ENCODE results near the gene HOXA5. TPM values are rescaled to one million over a fixed set of nuclear protein-coding genes. Genes with fewer than 3 reads are reported as not detected.

The HOXA5 gene
- total RNA-seq, 1 donor from 2014 or later = not detected

- no peak for DNase-seq
These were observed 37.1 kb downstream of the HOXA5 start for GRCh38 chr7:27106181-27106900.

DNA sequence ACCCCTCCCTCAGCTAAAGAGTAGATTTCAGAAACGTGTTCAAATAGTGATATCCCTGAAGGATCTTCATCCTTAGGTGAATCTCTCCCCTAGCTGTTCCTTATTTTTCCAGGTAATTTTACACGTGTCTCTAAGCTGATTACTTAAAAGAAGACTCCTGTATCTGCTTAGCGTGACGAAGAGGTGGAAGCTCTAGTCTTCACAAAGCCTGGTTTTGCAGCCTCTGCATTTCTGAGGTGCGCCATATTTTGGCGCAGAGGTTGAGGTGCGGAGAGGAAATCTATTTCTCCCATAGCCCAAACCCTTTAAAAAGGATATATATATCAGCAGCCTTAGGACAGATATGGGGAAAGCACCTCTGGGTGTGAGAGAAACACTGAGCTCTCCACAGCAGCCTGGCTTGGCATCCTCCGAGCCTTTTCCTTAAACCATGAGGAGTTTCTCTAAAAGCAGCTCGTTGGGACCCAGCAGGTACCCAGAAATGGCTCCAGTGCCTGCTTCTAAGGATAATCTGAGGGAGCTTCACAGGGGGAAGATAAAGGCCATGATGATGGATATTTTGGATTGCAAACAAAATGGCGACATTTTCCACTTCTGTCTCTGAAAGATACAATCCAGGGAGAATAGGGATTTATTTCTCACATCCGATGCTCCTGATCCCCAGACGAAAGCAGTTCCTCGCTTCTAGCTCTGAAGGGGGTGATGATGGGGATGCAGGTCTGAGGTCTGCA lies 38.0 kb downstream of the HOXA5 start:
- DNase-seq = no peak

DNA sequence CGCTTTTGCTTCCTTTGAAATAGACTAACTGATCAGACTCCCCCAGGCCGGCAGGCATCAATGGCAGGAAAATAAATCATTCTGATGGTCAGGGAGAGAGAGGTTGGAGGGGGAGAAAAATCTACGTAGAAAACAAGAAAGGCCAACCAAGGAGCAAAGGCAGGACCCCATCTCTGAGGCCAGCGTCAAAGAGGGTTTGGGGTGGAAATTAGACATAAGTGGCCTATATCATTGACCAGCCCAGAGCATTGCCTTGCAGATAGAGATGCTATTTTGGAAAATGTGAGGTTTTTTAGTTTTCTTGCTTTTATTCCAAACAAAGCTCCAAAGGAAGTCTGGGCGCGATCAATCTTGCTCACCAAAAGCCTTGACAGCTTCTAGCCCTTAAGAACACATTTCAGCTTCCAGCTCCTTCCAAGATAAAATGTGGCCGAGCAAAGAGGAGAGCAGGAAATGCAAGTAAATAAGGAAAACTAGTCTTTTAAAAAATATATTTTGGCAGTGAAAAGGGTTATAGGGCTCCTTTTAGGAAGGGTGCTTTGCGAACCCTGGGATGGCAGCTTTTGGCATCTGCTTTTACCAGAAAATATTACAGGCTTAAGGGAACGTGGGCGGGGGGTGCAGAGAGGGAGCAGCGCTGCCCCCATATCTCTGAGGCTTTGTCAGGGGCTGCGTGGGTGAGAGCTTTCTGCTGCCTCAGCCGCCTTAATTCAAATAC lies 39.0 kb downstream of the HOXA5 start:
- DNase-seq = no peak

DNA sequence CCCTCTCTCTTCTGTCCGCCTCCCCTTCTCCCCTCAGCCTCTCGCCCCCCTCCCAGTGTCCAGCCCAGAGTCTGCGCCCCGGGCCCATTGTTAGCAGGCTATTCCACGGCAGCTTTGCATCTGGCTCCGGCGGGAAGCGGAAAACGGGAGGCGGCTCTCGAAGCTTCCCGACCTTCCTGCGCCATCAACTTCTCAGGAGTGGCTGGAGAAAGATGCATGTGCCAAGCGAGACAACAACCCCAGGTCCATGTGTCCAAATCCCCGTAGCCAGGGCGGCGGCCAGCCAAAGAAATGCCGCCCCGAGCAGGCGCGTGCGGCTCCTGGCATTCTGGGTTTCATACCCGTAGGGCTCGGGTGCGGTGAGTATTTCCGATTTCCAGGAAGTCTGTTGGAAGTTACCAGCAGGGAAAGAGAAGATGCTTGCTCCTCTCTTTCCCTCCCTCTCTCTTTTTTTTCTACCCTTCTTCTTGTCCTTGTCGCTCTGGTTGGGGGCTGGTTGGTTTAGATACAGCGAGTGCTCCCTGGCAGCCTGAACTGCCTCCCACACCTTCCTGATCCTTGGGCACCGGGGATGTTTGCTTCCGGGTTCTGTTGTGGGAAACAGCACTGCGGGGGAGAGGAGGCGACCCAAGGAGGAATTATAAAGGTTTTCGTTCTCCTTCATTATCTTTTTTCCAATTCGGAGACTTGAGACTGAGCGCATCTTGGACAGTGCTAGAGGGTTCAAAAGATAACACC lies 39.8 kb downstream of the HOXA5 start:
- DNase-seq = no peak

- no peak for DNase-seq
These were observed 40.7 kb downstream of the HOXA5 start, which contains the start of gene HOXA2 for GRCh38 chr7:27102581-27103442. Gene HOXA2, minus strand, starts transcription at chr7:27102683. Its CDS starts 183 bp downstream, at chr7:27102500.

DNA sequence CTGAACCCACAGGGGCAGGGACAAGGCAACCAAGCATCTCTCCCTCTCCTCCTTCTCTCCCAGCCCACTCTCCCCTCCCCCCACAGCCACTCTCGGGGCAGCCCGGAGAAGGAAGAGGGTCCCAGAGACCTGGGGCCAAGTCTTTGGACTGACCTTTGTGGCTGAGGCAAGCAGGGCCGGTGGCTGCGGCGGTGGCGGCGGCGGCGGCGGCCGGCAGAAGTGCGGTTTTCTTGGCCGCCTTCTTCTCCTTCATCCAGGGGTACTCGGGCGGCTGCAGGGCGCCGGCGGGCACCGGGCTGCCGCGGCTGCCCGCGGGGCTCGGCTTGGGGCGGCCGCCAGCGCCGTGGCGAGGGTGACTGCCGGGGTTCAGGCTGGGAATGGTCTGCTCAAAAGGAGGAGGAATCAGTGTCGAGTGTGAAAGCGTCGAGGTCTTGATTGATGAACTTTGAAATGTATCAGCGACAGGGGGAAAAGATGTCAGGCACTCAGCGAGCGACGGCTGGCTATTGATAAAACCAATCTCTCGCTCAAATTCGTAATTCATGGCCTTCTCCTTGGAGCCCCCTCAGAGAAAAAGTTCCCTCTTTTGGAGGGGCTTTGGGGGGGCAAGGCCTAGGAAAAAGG lies 41.4 kb downstream of the HOXA5 start:
- no peak for DNase-seq

- no peak for DNase-seq
These were observed 42.1 kb downstream of the HOXA5 start for GRCh38 chr7:27101171-27101956.

DNA sequence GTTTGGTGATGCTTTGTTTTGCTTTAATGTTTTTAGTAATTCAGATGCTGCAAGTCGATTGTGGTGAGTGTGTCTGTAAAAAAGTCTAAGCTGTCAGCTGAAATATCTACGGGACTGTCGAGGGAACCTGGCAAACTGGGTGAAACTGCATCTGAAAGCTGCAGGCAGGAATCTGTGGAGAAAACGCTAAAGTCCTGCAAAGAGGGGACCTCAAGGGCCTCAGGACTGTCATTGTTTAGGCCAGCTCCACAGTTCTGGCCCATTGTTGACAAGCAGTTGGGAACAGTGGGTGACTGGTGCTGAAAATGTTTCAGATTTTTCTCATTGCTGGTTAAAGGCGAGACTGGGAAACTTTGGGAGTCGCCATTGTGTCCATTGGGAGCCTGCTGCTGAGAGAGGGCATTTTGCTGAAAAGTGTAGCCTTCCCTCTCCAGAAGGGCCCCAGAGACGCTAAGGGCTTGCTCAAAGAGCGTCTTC lies 42.7 kb downstream of the HOXA5 start:
- DNase-seq = no peak

- no peak for DNase-seq
These were observed 43.8 kb downstream of the HOXA5 start for GRCh38 chr7:27099453-27100370.

- DNase-seq = no peak
These were observed 44.7 kb downstream of the HOXA5 start for GRCh38 chr7:27098578-27099451.

DNA sequence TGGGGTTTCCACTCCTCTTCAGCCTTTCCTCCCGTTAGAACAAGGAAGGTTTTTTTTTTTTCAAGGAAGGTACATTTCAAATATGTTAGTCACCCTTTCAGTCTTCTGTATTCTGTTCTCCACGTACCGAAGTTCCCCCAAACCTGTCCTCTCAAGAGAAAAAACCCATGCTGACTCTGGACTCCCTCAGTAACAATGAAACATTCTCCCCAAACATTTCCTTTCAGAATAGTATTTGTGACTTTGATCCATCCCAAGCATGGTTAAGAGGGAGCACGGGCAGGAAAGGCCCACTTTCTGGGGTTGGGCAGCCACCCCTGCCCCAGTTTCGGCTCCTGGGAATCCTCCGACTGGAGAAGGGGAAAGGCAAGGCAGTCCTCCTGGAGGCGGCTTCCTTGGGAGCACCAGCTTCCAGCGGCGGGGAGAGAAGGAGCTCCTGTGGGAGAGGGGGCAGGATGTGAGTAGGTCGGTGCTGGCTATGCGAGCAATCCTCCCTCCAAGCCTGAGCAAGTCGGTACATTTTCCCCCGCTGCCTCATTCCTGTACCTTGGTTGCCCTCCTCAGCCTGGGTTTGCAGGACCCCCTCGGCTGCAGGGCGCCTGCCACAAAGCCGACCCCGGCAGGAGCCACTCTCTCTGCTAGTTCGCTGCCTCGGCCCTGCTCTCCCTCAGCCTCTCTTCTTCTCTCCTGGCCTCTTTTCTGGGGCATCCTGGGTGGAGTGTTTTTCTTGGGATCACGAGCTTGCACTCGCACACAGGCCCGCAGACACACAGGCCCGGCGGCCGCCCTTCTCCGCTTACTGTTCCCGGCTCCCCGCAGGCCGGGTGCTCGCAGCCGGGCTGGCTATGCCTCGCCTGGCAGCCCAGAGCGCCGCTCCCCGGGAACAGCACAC lies 45.5 kb downstream of the HOXA5 start:
- DNase-seq = no peak

DNA sequence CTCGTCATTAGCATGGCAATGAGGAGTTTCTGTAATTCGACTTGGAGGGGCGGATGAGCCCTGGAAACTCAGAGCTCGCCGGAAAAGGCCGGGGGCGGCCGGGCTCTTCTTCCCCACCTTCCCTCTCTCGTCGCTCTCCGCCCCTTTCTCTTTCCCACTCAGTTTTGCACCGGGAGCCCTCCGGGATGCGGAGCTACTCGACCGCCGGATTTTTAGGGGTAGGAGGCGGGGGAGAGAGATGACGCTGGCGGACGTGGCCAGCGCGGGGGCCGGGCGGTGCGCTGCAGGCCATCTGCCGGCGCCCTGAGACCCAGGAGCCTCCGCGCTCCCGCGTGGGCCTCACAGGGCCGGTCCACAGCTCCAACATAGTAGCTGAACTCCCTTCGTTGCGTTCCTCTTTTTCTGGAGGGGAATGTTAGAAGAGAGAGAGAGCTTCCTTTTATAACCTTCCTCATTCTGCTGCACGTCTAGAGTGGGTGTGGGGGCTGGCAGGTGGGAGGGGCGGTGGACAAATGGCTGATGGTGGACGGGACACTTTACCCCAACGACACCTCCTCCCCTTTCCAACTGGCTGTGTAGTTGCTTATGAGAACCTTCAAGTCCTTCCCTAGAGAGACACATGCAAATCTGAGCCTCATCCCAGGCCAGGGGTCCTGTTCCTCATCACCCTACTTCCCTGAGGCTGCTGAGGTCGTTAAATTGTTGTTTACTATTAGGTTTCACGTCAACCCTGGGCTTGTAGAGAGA lies 46.5 kb downstream of the HOXA5 start:
- DNase-seq = no peak

GRCh38 chr7:27095897-27096767 lies 47.3 kb downstream of the HOXA5 start, which contains the start of gene HOXA1:
Gene HOXA1, minus strand, starts transcription at chr7:27096000. Its CDS starts 88 bp downstream, at chr7:27095912.
- DNase-seq = no peak

DNA sequence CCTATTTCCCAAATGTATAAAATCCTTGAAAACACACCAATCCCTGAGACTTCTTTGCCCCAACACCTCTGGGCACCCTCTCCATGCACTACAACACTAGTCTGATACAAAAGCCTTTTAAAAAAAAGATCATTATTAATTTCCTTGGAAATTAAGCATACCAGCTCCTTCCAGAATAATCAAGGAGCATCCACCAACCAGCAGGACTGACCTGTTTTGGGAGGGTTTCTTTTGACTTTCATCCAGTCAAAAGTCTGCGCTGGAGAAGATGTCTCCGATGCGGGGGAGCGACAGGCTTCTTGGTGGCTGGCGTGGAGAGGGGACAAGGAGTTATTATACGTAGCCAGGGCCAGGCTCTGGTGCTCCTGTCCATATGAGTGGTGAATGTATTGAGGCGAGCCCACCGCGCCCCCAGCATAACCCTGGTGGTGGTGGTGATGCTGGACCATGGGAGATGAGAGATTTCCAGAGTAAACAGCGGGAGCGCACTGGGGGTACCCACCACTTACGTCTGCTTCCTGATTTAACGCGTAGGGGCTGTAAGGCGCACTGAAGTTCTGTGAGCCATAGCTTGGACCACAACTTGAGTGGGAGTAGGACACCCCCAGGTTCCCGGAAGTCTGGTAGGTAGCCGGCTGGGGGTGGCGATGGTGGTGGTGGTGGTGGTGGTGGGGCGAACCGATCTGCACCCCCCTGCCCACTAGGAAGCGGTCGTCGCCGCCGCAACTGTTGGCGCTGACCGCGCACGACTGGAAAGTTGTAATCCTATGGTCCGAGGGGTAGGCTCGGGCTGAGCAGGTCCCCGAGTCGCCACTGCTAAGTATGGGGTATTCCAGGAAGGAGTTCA lies 48.2 kb downstream of the HOXA5 start:
- DNase-seq = no peak

Data from occipital lobe (tissue), 2 donors.